ACHN (cell line): ENCODE data around the gene TAS1R3.
"Not testable (repeated sequence)": the region's sequence is repeated elsewhere in the genome, so short reads cannot be mapped to it uniquely, and the experiment has no call there.

Source experiments
- DNase-seq: peaks from one replicate; pipeline ENCODE4 v3.0.0-alpha.2; 2015
- in situ Hi-C: cut with HindIII; loops from 2 replicates; pipeline ENCODE4 v1.10.0; 2017; ENCODE audit warnings: low sequenced_read_pairs, low pct_ligation_motif_present, low pct_unique_long_range_greater_than_20kb

TAS1R3 gene

GRCh38 chr1:1306661-1307260 is 24.3 kb upstream of the TAS1R3 start:
- in situ Hi-C loops: no loop called here
- no peak for DNase-seq

DNA sequence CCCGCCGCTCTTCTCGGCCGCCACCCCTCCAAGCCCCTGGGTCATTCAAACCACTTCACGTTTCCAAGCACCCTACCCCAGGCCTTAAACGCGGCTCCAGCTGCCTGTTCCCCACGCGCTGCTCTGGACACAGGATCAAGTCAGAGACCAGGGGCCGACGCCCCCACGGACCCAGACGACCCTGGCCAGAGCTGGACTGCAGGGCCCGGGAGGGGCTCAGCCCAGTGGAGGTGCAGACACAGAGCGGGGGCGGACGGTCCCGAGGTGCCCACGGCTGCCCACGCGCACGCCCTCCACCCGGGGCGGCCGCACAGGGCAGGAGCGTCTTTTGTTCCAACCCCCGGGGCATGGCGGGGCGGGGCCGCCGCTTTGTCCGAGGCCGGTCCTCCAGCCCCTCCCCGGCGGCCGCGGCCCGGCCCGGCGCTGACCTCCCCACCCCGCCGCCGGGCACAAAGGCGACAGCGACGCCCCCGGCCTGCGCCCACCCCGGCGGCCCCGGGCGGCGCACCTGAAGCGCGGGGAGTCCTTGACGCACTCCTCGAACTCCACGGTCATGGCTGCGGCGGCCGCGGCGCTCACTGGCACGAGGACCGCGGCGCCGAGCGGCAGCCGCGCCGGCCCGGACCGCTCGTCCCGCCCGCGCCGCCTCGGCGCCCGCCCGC is 23.7 kb upstream of the TAS1R3 start:
- DNase-seq: peak; percentile 40
- in situ Hi-C loops: no loop called here

DNA sequence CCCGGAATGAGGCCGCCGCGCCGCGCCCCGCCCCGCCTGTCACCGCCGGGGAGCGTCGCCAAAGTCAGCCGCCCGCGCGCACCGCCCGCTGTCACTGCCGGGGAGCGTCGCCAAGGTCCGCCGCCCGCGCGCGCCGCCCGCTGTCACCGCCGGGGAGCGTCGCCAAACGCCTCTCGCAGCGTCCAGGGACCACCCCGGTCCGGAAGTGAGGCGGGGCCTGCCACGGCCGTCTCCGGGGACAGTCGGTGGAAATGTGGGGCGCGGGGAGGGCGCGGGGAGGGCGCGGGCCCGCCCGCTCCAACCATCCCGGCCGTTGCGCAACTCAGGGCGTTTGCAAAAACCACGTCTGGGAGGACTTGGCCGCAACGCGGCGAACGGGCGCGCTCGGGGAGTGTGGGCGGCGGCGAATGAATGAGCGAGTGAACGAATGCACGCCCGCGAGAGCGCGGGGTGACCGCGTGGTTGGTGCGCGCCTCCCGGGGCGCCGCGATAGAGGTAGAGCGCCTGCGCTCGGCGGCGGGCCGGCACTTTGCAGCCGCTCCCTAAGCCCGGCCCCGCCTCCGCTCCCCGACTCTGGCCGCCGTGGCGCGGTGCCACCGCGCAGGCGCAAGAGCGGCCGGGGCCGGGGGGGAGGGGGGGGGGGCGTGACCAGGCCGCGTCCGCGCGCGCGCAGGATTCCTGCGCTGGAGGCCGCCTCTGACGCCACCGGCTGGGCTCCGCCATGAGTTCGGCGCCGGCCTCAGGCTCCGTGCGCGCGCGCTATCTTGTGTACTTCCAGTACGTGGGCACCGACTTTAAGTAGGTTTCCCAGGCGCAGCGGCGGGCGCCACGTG is 22.9 kb upstream of the TAS1R3 start, which contains the start of the genes ACAP3 and PUSL1:
Gene ACAP3 (minus strand): TSS at position 8 of the 833 bp plus-strand sequence. CDS start 115 bp downstream, outside the sequence.
Gene PUSL1 (plus strand): TSS at position 675 of the 833 bp plus-strand sequence. CDS start 47 bp downstream, at position 722.
- in situ Hi-C loops: no loop called here
- peak; percentile 86 for DNase-seq

- in situ Hi-C loops: no loop called here
- DNase-seq: no peak
Observed at GRCh38 chr1:1308756-1309250, 22.3 kb upstream of the TAS1R3 start.

DNA sequence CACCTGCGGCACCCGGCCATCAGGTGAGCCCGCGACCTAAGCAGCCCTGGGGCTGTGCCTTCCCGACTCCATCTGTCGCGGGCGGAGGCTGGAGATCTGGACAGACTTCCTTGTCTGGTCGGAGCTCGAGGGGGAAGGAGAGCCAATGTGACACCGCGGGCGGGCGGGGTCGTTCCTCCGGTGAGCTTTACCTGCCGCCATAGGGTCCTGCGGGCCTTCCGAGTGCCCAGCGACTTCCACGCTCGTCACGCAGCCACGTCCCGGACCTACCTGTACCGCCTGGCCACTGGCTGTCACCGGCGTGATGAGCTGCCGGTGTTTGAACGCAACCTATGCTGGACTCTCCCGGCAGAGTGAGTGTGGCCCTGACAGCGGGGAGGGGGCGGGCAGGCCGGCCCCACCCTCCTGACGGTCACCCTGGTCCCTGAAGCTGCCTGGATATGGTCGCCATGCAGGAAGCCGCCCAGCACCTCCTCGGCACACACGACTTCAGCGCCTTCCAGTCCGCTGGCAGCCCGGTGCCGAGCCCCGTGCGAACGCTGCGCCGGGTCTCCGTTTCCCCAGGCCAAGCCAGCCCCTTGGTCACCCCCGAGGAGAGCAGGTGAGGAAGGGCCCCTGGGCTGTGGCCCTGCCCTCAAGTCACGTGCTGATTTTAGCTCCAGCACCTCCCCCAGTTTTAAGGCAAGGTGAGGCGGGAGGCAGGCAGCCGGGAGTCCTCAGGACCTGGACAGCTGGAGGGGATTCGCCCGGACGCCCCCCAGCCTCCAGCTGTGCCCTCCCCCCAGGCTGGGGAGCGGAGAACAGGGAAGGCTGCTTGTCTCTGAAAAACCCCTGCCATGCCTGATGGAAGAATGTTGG is 21.6 kb upstream of the TAS1R3 start:
- in situ Hi-C loops: no loop called here
- no peak for DNase-seq

- in situ Hi-C loops: no loop called here
- no peak for DNase-seq
Observed at GRCh38 chr1:1310109-1310385, 21.0 kb upstream of the TAS1R3 start.

GRCh38 chr1:1310476-1311053 is 20.5 kb upstream of the TAS1R3 start:
- DNase-seq: no peak
- in situ Hi-C loops: no loop called here

GRCh38 chr1:1311107-1312104 is 19.7 kb upstream of the TAS1R3 start:
- in situ Hi-C loops: no loop called here
- no peak for DNase-seq

DNA sequence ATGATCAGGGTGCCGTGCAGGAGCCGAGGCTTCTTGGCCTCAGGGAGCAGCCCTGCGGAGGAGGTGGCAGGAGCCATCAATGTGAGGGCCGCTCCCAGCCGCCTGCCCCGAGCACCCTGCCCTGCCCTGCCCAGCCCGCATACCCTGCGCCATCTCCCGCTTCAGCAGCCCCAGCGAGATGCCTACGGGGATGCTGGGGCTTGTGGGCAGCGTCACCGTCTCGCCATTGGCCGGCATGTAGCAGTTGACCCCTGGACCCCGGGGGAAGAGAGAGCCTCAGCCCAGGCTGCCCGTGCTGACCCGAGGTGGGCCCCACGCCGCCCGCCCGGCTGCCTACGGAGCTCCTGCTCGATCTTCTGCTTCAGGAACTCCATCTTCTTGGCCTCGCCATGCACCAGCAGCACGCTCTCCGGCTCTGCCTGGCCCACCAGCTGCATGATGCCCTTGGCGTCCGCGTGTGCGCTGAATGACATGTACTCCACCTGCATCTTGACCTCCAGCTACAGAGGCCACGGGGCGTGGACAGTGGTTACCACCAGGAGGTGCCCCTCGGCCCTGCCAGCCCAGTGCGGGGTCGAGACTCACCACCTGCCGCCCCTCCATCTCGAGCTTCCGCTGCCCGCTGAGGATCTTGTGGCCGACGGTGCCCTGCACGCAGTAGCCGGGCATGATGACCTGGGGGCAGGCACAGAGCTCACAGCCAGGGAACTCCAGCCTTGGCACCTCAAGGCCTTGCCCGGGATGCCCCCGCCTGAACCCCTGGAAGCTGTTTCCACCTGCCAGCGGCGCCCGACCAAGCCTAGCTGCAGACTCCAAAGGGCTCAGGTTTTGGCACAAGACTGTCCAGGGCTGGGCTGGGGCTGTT is 18.4 kb upstream of the TAS1R3 start:
- DNase-seq: no peak
- in situ Hi-C loops: no loop called here

GRCh38 chr1:1313500-1314236 is 17.4 kb upstream of the TAS1R3 start:
- no peak for DNase-seq
- in situ Hi-C loops: no loop called here

- DNase-seq: no peak
- in situ Hi-C loops: no loop called here
Observed at GRCh38 chr1:1314237-1314586, 16.9 kb upstream of the TAS1R3 start.

GRCh38 chr1:1314678-1315335 is 16.3 kb upstream of the TAS1R3 start:
- DNase-seq: no peak
- in situ Hi-C loops: no loop called here

DNA sequence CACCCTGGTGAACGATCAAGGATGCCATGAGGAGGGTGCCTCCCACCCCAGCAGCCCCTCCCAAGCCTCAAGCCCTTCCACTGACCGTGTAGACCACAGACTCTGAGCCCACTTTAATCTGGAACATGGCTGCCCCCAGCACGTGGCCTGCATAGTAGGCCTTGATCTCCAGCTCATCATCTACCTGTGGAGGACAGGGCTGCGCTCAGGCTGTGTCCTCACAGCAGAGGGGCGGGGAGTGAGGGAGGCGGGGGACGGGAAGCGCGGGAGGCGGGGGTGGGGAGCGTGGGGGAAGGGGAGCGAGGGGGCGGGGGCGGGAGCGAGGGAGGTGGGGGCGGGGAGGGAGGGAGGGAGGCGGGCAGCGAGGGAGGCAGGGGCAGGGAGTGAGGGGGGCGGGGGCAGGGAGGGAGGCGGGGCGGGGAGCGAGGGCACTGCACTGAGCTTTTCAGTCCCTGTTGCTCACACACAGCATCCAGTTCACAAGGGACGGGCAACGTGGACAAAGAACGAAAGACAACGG is 15.6 kb upstream of the TAS1R3 start:
- in situ Hi-C loops: no loop called here
- DNase-seq: no peak

DNA sequence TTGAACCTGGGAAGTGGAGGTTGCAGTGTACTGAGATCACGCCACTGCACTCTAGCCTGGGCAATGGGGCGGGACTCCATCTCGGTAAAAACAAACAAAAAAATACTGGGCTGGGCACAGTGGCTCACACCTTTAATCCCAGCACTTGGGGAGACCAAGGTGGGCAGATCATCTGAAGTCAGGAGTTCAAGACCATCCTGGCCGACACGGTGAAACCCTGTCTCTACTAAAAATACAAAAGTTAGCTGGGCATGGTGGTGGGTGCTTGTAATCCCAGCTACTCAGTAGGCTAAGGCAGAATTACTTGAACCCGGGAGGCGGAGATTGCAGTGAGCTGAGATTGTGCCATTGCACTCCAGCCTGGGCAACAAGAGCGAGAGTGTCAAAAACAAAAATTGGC is 14.9 kb upstream of the TAS1R3 start:
- DNase-seq, in situ Hi-C loops: not testable (repeated sequence)

DNA sequence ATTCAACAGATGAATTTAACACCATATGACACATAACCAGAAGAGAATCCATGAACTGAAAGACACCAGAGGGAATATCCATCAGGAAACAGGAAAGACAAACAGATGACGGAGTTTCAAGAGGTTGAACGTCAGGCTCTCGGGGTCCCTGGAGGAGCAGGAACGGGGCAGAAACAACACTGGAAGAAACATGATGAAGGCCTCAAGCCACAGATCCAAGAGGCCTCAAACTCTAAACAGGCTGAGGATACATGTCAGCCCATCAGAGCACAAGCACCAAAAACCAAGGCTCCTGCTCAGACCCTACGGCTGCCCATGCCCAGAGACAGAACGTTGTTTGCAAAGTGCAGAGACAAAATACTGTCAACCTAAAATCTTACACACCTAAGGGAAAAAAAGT is 13.7 kb upstream of the TAS1R3 start:
- in situ Hi-C loops: no loop called here
- no peak for DNase-seq
